CD4-positive, alpha-beta T cell (primary cell): ENCODE measurements around the gene KPNA6. TPM values are rescaled to one million over a fixed set of nuclear protein-coding genes. Genes with fewer than 3 reads are reported as not detected.

Source experiments
- ATAC-seq: fragments of 200-7000 bp; cut with Tn5 transposase; one replicate; pipeline ENCODE4 v1.10.0; 2022; ENCODE audit warnings: mild to moderate bottlenecking; ENCODE audit not compliant: poor library complexity
- CTCF ChIA-PET: fragments of 350-600 bp; sonication (Branson Sonifier 250); formaldehyde crosslinking; loops from one replicate; lab custom pipeline; 2021; ENCODE audit warnings: antibody characterized with exemption, inconsistent platforms; lab: Charles Lee
- POLR2A ChIA-PET: fragments of 350-600 bp; sonication (Branson Sonifier 250); formaldehyde crosslinking; loops from one replicate; lab custom pipeline; 2021; ENCODE audit warnings: antibody characterized with exemption, inconsistent platforms; lab: Charles Lee
- DNase-seq, 14 experiments: peaks; one replicate each; pipeline ENCODE4 v3.0.0-alpha.2; 2013 to 2020; ENCODE audit warnings: mixed read lengths in 2 of 14
- H3K27ac ChIP-seq, 2 donors: one replicate each; pipeline versions ENCODE4 v1.5.1 to v1.7.0; 2013; ENCODE audit warnings: low read length in 2 of 2, low read depth in 1 of 2, mild to moderate bottlenecking in 1 of 2
- H3K27me3 ChIP-seq, 2 experiments: 1 replicate in 1 of 2; 2 replicates in 1 of 2; pipeline versions ENCODE4 v1.6.1 to v1.7.0; 2013; ENCODE audit warnings: low read length in 2 of 2, control low read depth in 1 of 2, mild to moderate bottlenecking in 1 of 2, moderate library complexity in 1 of 2; ENCODE audit not compliant: insufficient read depth in 2 of 2, control insufficient read depth in 1 of 2
- H3K36me3 ChIP-seq: one replicate; pipeline ENCODE4 v1.6.1; 2013; ENCODE audit warnings: low read length, control low read depth; ENCODE audit not compliant: insufficient read depth
- H3K4me1 ChIP-seq: one replicate; pipeline ENCODE4 v1.6.1; 2013; ENCODE audit warnings: low read length, control low read depth; ENCODE audit not compliant: insufficient read depth
- H3K4me3 ChIP-seq: one replicate; pipeline ENCODE4 v1.5.1; 2013; ENCODE audit warnings: mild to moderate bottlenecking, low read length, moderate library complexity
- H3K9me3 ChIP-seq, 2 experiments: 1 replicate in 1 of 2; 2 replicates in 1 of 2; pipeline versions ENCODE4 v1.6.1 to v1.7.0; 2013; ENCODE audit warnings: low read length in 2 of 2, mild to moderate bottlenecking in 2 of 2, control low read depth in 1 of 2, moderate library complexity in 1 of 2; ENCODE audit not compliant: control insufficient read depth in 1 of 2, insufficient read depth in 1 of 2
- H3K27ac Mint-ChIP-seq: one replicate; pipeline ENCODE4 v1.8.0; 2020; ENCODE audit warnings: mixed read lengths
- H3K27me3 Mint-ChIP-seq: one replicate; pipeline ENCODE4 v1.8.0; 2021; ENCODE audit warnings: mixed read lengths
- H3K36me3 Mint-ChIP-seq: one replicate; pipeline ENCODE4 v1.8.0; 2021; ENCODE audit warnings: low read depth, mixed read lengths
- H3K4me1 Mint-ChIP-seq: one replicate; pipeline ENCODE4 v1.8.0; 2021; ENCODE audit warnings: low read depth, mixed read lengths
- H3K4me3 Mint-ChIP-seq: one replicate; pipeline ENCODE4 v1.8.0; 2020; ENCODE audit warnings: mild to moderate bottlenecking, mixed read lengths
- H3K9me3 Mint-ChIP-seq: one replicate; pipeline ENCODE4 v1.8.0; 2020; ENCODE audit warnings: mixed read lengths
- intact Hi-C, 2 experiments: fragments of 100-400 bp; cut with DNase I in 1 of 2; cut with micrococcal nuclease in 1 of 2; formaldehyde crosslinking; loops; one replicate each; pipeline versions ENCODE4 v1.15.1 to v1.9.0; 2023 to 2025; cut with DNase I, micrococcal nuclease
- total RNA-seq, 174 experiments: library from RNA in 2 of 174; stranded (reverse) in 2 of 174; gene quantifications; one replicate each; pipeline ENCODE4 v1.2.3 and lab custom pipeline; 2021 to 2026
- TF ChIP-seq, protein P1 (sequence below): fragments of 200-600 bp; IDR thresholded peaks from one replicate; pipeline ENCODE4 v1.8.0; 2022; ENCODE audit warnings: antibody characterized with exemption, mild to moderate bottlenecking

KPNA6 gene
- total RNA-seq, 2 experiments from 2014 or later, result 47.1 to 47.8 TPM

DNA sequence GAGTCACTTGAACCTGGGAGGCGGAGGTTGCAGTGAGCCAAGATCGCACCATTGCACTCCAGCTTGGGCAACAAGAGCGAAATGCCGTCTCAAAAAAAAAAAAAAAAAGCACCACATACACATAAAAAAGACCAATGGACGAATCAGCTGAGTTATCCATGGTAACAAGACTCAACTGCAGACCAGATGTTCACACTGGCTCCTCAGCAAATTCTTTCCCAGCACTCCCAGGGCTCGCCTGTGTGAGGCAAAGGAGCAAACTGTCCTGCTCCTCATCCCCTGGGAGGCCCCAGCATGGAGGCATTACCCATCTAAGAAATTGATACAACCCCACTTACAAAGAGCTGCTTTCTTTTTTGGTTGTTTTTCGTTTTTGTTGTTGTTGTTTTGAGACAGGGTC lies 111.2 kb downstream of the KPNA6 start:
- POLR2A ChIA-PET, result interaction anchor here (0.6 to 1.1 kb wide), 2 partner anchors 39 to 168 kb away, joined by 3 read pairs; partner anchors contain the start of gene TXLNA
- intact Hi-C loops, result no loop called here
- Histone ChIP-seq H3K4me3 (no peak overlapping the region), H3K9me3 (no peaks in the 10 kb centered on the region), H3K27ac (no peak overlapping the region), H3K36me3 (peaks cover 37% of the 10 kb centered on the region), H3K27me3 (no peaks in the 10 kb centered on the region), H3K4me1 (peaks cover 41% of the 10 kb centered on the region)
- TF ChIP-seq, protein P1, sequence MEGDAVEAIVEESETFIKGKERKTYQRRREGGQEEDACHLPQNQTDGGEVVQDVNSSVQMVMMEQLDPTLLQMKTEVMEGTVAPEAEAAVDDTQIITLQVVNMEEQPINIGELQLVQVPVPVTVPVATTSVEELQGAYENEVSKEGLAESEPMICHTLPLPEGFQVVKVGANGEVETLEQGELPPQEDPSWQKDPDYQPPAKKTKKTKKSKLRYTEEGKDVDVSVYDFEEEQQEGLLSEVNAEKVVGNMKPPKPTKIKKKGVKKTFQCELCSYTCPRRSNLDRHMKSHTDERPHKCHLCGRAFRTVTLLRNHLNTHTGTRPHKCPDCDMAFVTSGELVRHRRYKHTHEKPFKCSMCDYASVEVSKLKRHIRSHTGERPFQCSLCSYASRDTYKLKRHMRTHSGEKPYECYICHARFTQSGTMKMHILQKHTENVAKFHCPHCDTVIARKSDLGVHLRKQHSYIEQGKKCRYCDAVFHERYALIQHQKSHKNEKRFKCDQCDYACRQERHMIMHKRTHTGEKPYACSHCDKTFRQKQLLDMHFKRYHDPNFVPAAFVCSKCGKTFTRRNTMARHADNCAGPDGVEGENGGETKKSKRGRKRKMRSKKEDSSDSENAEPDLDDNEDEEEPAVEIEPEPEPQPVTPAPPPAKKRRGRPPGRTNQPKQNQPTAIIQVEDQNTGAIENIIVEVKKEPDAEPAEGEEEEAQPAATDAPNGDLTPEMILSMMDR, result no peak
- Mint-ChIP-seq H3K4me1 (peaks cover 41% of the 10 kb centered on the region), H3K27me3 (no peaks in the 10 kb centered on the region), H3K9me3 (no peaks in the 10 kb centered on the region), H3K4me3 (no peak overlapping the region), H3K27ac (peak overlapping the region; percentile 58), H3K36me3 (peaks cover 58% of the 10 kb centered on the region)
- CTCF ChIA-PET, result no interaction called here
- DNase-seq (no peak), ATAC-seq (no peak)

DNA sequence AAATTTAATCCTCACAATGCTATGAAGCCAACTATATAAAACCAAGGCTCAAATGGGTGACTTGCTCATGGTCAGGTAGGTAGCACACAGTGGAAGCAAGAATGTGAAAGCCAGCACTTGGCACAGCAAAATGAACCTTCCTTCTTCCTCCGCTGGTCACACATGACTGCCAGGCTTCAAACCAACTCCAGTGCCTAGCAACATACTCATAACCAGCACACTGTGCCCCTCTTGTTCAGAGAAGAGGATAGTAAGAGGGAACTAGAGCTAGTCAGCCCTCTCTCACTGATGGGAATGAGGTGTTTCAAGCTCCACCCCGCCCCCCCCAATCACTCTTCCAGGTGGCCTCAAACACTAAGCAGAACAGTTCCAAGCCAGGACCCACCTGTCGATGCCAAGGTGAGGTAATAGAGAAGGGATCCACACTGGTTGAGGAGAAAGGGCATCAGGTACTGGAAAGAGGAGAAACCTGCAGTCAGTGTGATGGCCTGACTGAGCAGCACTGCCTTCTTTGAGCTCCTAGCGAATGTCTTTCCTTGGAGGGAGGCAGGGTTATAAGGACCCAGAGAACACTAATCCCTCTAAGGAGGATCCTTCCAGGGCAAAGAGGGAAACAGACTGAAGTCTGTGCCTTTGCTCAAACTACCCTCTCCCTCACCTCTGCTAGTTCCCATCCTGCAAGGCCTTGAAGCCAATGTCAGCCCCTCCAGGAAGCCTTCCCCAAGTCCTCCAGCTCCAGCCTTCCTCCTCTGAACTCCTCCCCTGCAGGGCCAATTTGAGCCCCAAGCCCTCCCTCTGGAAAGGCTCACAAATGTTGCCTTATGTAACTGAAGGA lies 113.1 kb downstream of the KPNA6 start:
- ATAC-seq (no peak), DNase-seq (no peak)
- intact Hi-C loops, result loop anchor here in 1 of 2 experiments (2.0 to 10.0 kb wide), 2 partner anchors 40 to 54 kb away; no protein-coding TSS in a partner anchor
- ChIA-PET CTCF (interaction anchor here (1.3 kb wide), 1 partner anchor 69 kb away, joined by 3 read pairs; no protein-coding TSS in a partner anchor), POLR2A (interaction anchor here (0.7 to 2.8 kb wide), 5 partner anchors 20 to 174 kb away, joined by 3 to 9 read pairs (median 4); partner anchors contain the start of gene BSDC1)
- Histone ChIP-seq H3K4me1 (peaks cover 39% of the 10 kb centered on the region), H3K27ac (no peak overlapping the region), H3K27me3 (no peaks in the 10 kb centered on the region), H3K9me3 (no peaks in the 10 kb centered on the region), H3K4me3 (peak overlapping the region; percentile 79), H3K36me3 (peaks cover 35% of the 10 kb centered on the region)
- H3K27ac Mint-ChIP-seq, result peak overlapping the region; percentile 99
- peaks cover 44% of the 10 kb centered on the region for H3K4me1 Mint-ChIP-seq
- H3K9me3 Mint-ChIP-seq, result no peaks in the 10 kb centered on the region
- H3K4me3 Mint-ChIP-seq, result peak overlapping the region; percentile 99
- H3K27me3 Mint-ChIP-seq, result no peaks in the 10 kb centered on the region
- H3K36me3 Mint-ChIP-seq, result peaks cover 61% of the 10 kb centered on the region
- TF ChIP-seq, protein P1, result no peak

DNA sequence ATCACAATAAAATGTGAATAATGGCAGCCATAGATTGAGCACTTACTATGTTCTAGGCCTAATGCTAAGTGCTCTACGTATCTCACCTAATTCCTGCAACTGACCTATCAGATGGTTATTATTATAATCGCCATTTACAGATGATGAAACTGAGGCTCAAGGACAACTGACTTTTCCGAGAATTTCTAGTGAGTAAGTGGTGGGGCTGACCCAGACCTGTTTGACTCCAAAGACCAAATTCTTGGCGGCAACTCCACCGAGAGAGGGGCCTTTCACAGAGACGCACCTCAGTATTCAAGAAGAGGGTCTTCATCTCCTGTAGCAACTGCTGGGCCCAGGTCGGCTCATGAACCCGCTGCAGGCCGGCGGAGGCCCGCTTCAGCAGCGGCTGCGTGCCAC lies 113.7 kb downstream of the KPNA6 start:
- intact Hi-C loops, result loop anchor here in 1 of 2 experiments (2.0 to 10.0 kb wide), 2 partner anchors 41 to 53 kb away; no protein-coding TSS in a partner anchor
- H3K4me3 ChIP-seq, result peak overlapping the region; percentile 79
- no peak for ATAC-seq
- peak overlapping the region; percentile 99 for H3K27ac Mint-ChIP-seq
- TF ChIP-seq, protein P1, result no peak
- peaks cover 61% of the 10 kb centered on the region for H3K36me3 Mint-ChIP-seq
- ChIA-PET CTCF (no interaction called here), POLR2A (interaction anchor here (0.7 to 2.8 kb wide), 4 partner anchors 20 to 173 kb away, joined by 3 to 9 read pairs (median 4); partner anchors contain the start of gene BSDC1)
- H3K4me3 Mint-ChIP-seq, result peak overlapping the region; percentile 99
- H3K4me1 Mint-ChIP-seq, result peaks cover 38% of the 10 kb centered on the region
- H3K4me1 ChIP-seq, result peaks cover 35% of the 10 kb centered on the region
- H3K27me3 ChIP-seq, result no peaks in the 10 kb centered on the region
- no peak for DNase-seq
- no peaks in the 10 kb centered on the region for H3K9me3 Mint-ChIP-seq
- H3K36me3 ChIP-seq, result peaks cover 33% of the 10 kb centered on the region
- H3K9me3 ChIP-seq, result no peaks in the 10 kb centered on the region
- H3K27me3 Mint-ChIP-seq, result no peaks in the 10 kb centered on the region
- H3K27ac ChIP-seq, result peak overlapping the region; percentile 94
